Measurements from ENCODE around the gene MMP11. TPM values are rescaled to one million over a fixed set of nuclear protein-coding genes. Genes with fewer than 3 reads are reported as not detected.

Gene MMP11
- total and polyA plus RNA-seq, 2 of the 13 experiments (the other 11 are each of a cell fraction or from before 2014, with no cell fraction given): 8.9 to 28.6 TPM

DNA sequence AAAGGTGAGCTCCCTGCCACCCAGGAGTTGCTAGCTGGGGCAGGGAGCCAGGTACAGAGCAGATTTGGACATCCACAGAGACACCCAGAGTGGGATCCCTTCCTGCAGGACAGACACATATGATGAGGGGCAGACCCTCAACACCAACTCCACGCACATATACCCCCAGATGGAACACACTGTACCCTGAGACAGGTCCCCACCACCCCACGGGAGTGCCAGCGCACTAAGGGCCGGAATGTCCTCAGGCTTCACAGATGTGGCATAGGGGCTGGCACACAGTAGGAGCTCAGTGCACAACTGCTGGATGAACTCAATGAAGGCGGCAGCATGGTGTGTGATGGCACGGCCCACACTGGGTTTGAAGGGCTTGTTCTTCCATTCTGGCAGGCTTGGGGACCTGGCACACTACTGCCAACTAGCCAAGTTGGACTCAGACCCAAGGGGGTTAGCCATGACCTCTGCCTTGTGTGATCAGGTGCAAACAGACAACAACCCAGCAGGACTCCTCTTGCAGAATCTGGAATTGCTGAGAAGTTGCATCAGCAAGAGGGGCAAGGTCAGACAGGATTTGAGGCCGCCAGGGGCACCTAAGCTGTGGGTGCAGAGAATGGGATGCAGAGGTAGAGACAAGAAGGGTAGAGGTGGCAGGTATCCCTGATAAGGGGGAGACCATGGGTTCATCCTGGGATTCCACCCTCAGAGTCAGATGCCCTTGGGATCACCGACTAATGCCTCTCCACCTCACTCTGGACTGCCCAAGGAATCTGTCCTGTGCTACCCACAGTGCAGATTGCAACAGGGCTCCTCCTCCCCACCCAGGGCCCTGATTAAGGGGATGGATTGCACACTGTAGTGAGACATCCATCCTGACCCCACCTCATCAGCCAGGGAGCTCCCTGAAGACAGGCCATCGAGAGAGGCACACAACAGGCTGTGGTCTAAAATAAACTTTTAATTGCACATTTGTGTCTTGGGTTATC lies 7.5 kb upstream of the MMP11 start (continued):
- TF ChIP-seq, protein P1, sequence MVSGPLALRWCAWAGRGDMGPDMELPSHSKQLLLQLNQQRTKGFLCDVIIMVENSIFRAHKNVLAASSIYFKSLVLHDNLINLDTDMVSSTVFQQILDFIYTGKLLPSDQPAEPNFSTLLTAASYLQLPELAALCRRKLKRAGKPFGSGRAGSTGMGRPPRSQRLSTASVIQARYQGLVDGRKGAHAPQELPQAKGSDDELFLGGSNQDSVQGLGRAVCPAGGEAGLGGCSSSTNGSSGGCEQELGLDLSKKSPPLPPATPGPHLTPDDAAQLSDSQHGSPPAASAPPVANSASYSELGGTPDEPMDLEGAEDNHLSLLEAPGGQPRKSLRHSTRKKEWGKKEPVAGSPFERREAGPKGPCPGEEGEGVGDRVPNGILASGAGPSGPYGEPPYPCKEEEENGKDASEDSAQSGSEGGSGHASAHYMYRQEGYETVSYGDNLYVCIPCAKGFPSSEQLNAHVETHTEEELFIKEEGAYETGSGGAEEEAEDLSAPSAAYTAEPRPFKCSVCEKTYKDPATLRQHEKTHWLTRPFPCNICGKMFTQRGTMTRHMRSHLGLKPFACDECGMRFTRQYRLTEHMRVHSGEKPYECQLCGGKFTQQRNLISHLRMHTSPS (CRISPR knock-in tag; IDR thresholded peaks at IDR 0.05; ENCODE audit: low read depth): peak; percentile 75; the same call in 1 of the 2 replicates
- TF ChIP-seq ZNF670 (CRISPR knock-in tag; IDR thresholded peaks at IDR 0.05; ENCODE audit: borderline replicate concordance): no peak
- peak; percentile 59; the same call in 1 of the 2 replicates for TF ChIP-seq ZNF644 (CRISPR knock-in tag; IDR thresholded peaks at IDR 0.05; ENCODE audit: low read depth)
- TF ChIP-seq AGO2 (optimal IDR thresholded peaks at IDR 0.05; ENCODE audit: low read depth, low read length): peak; percentile 7
- no peak for TF ChIP-seq TBL1XR1 (IDR thresholded peaks at IDR 0.05; ENCODE audit: borderline replicate concordance, low read length, partially characterized antibody)
- TF ChIP-seq PAX8 (CRISPR knock-in tag; IDR thresholded peaks at IDR 0.05; ENCODE audit: borderline replicate concordance): no peak
- TF ChIP-seq ZNF136 (CRISPR knock-in tag; IDR thresholded peaks at IDR 0.05; ENCODE audit: low read depth): no peak
- TF ChIP-seq, protein P2, sequence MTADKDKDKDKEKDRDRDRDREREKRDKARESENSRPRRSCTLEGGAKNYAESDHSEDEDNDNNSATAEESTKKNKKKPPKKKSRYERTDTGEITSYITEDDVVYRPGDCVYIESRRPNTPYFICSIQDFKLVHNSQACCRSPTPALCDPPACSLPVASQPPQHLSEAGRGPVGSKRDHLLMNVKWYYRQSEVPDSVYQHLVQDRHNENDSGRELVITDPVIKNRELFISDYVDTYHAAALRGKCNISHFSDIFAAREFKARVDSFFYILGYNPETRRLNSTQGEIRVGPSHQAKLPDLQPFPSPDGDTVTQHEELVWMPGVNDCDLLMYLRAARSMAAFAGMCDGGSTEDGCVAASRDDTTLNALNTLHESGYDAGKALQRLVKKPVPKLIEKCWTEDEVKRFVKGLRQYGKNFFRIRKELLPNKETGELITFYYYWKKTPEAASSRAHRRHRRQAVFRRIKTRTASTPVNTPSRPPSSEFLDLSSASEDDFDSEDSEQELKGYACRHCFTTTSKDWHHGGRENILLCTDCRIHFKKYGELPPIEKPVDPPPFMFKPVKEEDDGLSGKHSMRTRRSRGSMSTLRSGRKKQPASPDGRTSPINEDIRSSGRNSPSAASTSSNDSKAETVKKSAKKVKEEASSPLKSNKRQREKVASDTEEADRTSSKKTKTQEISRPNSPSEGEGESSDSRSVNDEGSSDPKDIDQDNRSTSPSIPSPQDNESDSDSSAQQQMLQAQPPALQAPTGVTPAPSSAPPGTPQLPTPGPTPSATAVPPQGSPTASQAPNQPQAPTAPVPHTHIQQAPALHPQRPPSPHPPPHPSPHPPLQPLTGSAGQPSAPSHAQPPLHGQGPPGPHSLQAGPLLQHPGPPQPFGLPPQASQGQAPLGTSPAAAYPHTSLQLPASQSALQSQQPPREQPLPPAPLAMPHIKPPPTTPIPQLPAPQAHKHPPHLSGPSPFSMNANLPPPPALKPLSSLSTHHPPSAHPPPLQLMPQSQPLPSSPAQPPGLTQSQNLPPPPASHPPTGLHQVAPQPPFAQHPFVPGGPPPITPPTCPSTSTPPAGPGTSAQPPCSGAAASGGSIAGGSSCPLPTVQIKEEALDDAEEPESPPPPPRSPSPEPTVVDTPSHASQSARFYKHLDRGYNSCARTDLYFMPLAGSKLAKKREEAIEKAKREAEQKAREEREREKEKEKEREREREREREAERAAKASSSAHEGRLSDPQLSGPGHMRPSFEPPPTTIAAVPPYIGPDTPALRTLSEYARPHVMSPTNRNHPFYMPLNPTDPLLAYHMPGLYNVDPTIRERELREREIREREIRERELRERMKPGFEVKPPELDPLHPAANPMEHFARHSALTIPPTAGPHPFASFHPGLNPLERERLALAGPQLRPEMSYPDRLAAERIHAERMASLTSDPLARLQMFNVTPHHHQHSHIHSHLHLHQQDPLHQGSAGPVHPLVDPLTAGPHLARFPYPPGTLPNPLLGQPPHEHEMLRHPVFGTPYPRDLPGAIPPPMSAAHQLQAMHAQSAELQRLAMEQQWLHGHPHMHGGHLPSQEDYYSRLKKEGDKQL (CRISPR knock-in tag; IDR thresholded peaks at IDR 0.05; ENCODE audit: low read depth): peak; percentile 22; the same call in 1 of the 2 replicates
- TF ChIP-seq, protein P3, sequence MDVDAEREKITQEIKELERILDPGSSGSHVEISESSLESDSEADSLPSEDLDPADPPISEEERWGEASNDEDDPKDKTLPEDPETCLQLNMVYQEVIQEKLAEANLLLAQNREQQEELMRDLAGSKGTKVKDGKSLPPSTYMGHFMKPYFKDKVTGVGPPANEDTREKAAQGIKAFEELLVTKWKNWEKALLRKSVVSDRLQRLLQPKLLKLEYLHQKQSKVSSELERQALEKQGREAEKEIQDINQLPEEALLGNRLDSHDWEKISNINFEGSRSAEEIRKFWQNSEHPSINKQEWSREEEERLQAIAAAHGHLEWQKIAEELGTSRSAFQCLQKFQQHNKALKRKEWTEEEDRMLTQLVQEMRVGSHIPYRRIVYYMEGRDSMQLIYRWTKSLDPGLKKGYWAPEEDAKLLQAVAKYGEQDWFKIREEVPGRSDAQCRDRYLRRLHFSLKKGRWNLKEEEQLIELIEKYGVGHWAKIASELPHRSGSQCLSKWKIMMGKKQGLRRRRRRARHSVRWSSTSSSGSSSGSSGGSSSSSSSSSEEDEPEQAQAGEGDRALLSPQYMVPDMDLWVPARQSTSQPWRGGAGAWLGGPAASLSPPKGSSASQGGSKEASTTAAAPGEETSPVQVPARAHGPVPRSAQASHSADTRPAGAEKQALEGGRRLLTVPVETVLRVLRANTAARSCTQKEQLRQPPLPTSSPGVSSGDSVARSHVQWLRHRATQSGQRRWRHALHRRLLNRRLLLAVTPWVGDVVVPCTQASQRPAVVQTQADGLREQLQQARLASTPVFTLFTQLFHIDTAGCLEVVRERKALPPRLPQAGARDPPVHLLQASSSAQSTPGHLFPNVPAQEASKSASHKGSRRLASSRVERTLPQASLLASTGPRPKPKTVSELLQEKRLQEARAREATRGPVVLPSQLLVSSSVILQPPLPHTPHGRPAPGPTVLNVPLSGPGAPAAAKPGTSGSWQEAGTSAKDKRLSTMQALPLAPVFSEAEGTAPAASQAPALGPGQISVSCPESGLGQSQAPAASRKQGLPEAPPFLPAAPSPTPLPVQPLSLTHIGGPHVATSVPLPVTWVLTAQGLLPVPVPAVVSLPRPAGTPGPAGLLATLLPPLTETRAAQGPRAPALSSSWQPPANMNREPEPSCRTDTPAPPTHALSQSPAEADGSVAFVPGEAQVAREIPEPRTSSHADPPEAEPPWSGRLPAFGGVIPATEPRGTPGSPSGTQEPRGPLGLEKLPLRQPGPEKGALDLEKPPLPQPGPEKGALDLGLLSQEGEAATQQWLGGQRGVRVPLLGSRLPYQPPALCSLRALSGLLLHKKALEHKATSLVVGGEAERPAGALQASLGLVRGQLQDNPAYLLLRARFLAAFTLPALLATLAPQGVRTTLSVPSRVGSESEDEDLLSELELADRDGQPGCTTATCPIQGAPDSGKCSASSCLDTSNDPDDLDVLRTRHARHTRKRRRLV (CRISPR knock-in tag; IDR thresholded peaks at IDR 0.05): no peak
- no peak for TF ChIP-seq FLYWCH1 (CRISPR knock-in tag; IDR thresholded peaks at IDR 0.05)
- TF ChIP-seq, protein P4, sequence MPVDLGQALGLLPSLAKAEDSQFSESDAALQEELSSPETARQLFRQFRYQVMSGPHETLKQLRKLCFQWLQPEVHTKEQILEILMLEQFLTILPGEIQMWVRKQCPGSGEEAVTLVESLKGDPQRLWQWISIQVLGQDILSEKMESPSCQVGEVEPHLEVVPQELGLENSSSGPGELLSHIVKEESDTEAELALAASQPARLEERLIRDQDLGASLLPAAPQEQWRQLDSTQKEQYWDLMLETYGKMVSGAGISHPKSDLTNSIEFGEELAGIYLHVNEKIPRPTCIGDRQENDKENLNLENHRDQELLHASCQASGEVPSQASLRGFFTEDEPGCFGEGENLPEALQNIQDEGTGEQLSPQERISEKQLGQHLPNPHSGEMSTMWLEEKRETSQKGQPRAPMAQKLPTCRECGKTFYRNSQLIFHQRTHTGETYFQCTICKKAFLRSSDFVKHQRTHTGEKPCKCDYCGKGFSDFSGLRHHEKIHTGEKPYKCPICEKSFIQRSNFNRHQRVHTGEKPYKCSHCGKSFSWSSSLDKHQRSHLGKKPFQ (CRISPR knock-in tag; IDR thresholded peaks at IDR 0.05; ENCODE audit: insufficient replicate concordance): no peak
- peak; percentile 54; the same call in 1 of the 2 replicates for TF ChIP-seq HMG20A (CRISPR knock-in tag; IDR thresholded peaks at IDR 0.05; ENCODE audit: borderline replicate concordance)
- TF ChIP-seq ZNF446 (CRISPR knock-in tag; IDR thresholded peaks at IDR 0.05): no peak
